Keratinocyte (primary cell): ENCODE data around the gene HNRNPLL. TPM values are rescaled to one million over a fixed set of nuclear protein-coding genes. Genes with fewer than 3 reads are reported as not detected.

ENCODE experiments used
- DNase-seq: peaks from one replicate; pipeline ENCODE4 v3.0.0-alpha.2; 2011; ENCODE audit warnings: low read depth, missing footprints, low spot score
- FAIRE-seq: peaks from 2 replicates; lab custom pipeline; 2011; peaks lifted over from hg19 to GRCh38; lab: Jason Lieb, UNC
- H2AFZ ChIP-seq: 2 replicates; pipeline ENCODE4 v1.6.0; 2012; ENCODE audit warnings: low read length, control low read depth, inconsistent platforms; ENCODE audit not compliant: control insufficient read depth
- H3K27ac ChIP-seq: 2 replicates; pipeline ENCODE4 v1.5.1; 2011; ENCODE audit warnings: low read length; ENCODE audit not compliant: control insufficient read depth, insufficient read depth
- H3K27me3 ChIP-seq: 3 replicates; pipeline ENCODE4 v1.6.0; 2011; ENCODE audit warnings: low read length; ENCODE audit not compliant: control insufficient read depth, insufficient read depth; ENCODE audit errors: extremely low read depth
- H3K36me3 ChIP-seq, 2 experiments: 2 replicates in 1 of 2; 3 replicates in 1 of 2; pipeline ENCODE4 v1.5.1; 2011; ENCODE audit warnings: low read length in 2 of 2, mild to moderate bottlenecking in 1 of 2; ENCODE audit not compliant: control insufficient read depth in 2 of 2, insufficient read depth in 2 of 2; ENCODE audit errors: extremely low read depth in 1 of 2
- H3K4me1 ChIP-seq: 3 replicates; pipeline ENCODE4 v1.5.1; 2011; ENCODE audit warnings: low read length; ENCODE audit not compliant: control insufficient read depth, insufficient read depth; ENCODE audit errors: extremely low read depth
- H3K4me2 ChIP-seq: 3 replicates; pipeline ENCODE4 v1.6.0; 2011; ENCODE audit warnings: low read depth, low read length; ENCODE audit not compliant: control insufficient read depth, insufficient read depth; ENCODE audit errors: extremely low read depth
- H3K4me3 ChIP-seq, 3 experiments: fragments of 200-600 bp in 1 of 3; sonication (generic) in 1 of 3; 2 replicates in 2 of 3; 3 replicates in 1 of 3; pipeline ENCODE4 v1.5.1; 2011 to 2016; ENCODE audit warnings: low read length in 3 of 3, mild to moderate bottlenecking in 3 of 3, control low read depth in 2 of 3, inconsistent platforms in 1 of 3, low read depth in 1 of 3, mixed read lengths in 1 of 3, mixed run types in 1 of 3, moderate library complexity in 1 of 3; ENCODE audit not compliant: control insufficient read depth in 2 of 3, insufficient read depth in 2 of 3; ENCODE audit errors: extremely low read depth in 1 of 3
- H3K79me2 ChIP-seq: 2 replicates; pipeline ENCODE4 v1.6.0; 2012; ENCODE audit warnings: low read length; ENCODE audit not compliant: control insufficient read depth, insufficient read depth
- H3K9ac ChIP-seq: 3 replicates; pipeline ENCODE4 v1.6.0; 2011; ENCODE audit warnings: low read length; ENCODE audit not compliant: control insufficient read depth, insufficient read depth; ENCODE audit errors: extremely low read depth
- H3K9me1 ChIP-seq: 3 replicates; pipeline ENCODE4 v1.6.0; 2011; ENCODE audit warnings: low read length; ENCODE audit not compliant: control insufficient read depth, insufficient read depth; ENCODE audit errors: extremely low read depth
- H3K9me3 ChIP-seq: 2 replicates; pipeline ENCODE4 v1.5.1; 2012; ENCODE audit warnings: low read depth, low read length; ENCODE audit not compliant: control insufficient read depth
- H4K20me1 ChIP-seq: 3 replicates; pipeline ENCODE4 v1.6.0; 2011; ENCODE audit warnings: low read length; ENCODE audit not compliant: control insufficient read depth, insufficient read depth; ENCODE audit errors: extremely low read depth
- CTCF ChIP-seq, 3 experiments: IDR thresholded peaks in 1 of 3; conservative IDR thresholded peaks in 1 of 3; optimal IDR thresholded peaks in 1 of 3; 2 replicates in 2 of 3; 3 replicates in 1 of 3; pipeline versions ENCODE3 to v1.5.1; 2011; ENCODE audit warnings: low read length in 3 of 3, mild to moderate bottlenecking in 3 of 3, moderate library complexity in 2 of 3, control low read depth in 1 of 3, inconsistent platforms in 1 of 3; ENCODE audit not compliant: insufficient read depth in 2 of 3; ENCODE audit errors: extremely low read depth in 1 of 3
- EZH2 ChIP-seq: IDR thresholded peaks from one replicate; pipeline ENCODE4 v1.6.1; 2012; ENCODE audit warnings: inconsistent platforms, mild to moderate bottlenecking, low read length, moderate library complexity
- dilution Hi-C: fragments of 300-500 bp; cut with MboI; formaldehyde crosslinking; loops from one replicate; pipeline ENCODE4 v1.7.0; 2020; ENCODE audit warnings: low sequenced_read_pairs; ENCODE audit not compliant: extremely low pct_ligation_motif_present
- polyA plus RNA-seq, 5 experiments: library from polyadenylated mRNA; depleted of rRNA in 3 of 5; stranded (reverse) in 3 of 5; stranded (forward) in 1 of 5; unstranded in 1 of 5; fragments of >200 nt; gene quantifications; 1 replicate in 1 of 5; 2 replicates in 3 of 5; 3 replicates in 1 of 5; pipeline versions ENCODE4 v1.2.1 to v1.2.3, GENCODE V29; 2011 to 2012; ENCODE audit warnings: missing spikeins in 2 of 5, low read depth in 1 of 5, low replicate concordance in 1 of 5

Gene HNRNPLL
- polyA plus RNA-seq, 1 donor (not counting 4 experiments of a cell fraction or from before 2014, with no cell fraction given) = 53.8 TPM

- FAIRE-seq (no peak), DNase-seq (no peak)
- Histone ChIP-seq H3K4me2 (no peak overlapping the region), H3K4me1 (no peaks in the 10 kb centered on the region), H3K9ac (no peak overlapping the region), H3K27ac (no peak overlapping the region), H3K36me3 (no peaks in the 10 kb centered on the region), H3K9me3 (no peaks in the 10 kb centered on the region), H2AFZ (no peak overlapping the region), H4K20me1 (no peaks in the 10 kb centered on the region), H3K79me2 (no peaks in the 10 kb centered on the region), H3K27me3 (no peaks in the 10 kb centered on the region), H3K4me3 (no peak overlapping the region), H3K9me1 (no peaks in the 10 kb centered on the region)
- dilution Hi-C loops = loop anchor here (25.0 kb wide), 1 partner anchor 187 kb away; no protein-coding TSS in a partner anchor
- TF ChIP-seq EZH2 = no peak
- TF ChIP-seq CTCF (optimal IDR thresholded peaks at IDR 0.05 in 1 of 3, IDR thresholded peaks at IDR 0.05 in 1 of 3, conservative IDR thresholded peaks at IDR 0.05 in 1 of 3; ENCODE audit: extremely low read depth in 1 of 3, insufficient read depth in 2 of 3, low read length in 3 of 3) = no peak
These were observed 78.1 kb downstream of the HNRNPLL start for GRCh38 chr2:38524580-38524979.

GRCh38 chr2:38523728-38524437, 78.8 kb downstream of the HNRNPLL start:
- dilution Hi-C loops = loop anchor here (25.0 kb wide), 1 partner anchor 187 kb away; no protein-coding TSS in a partner anchor
- no peak for FAIRE-seq

More at GRCh38 chr2:38523728-38524437, 78.8 kb downstream of the HNRNPLL start:
- H3K9ac ChIP-seq = no peak overlapping the region
- H3K4me2 ChIP-seq = no peak overlapping the region
- DNase-seq = no peak
- no peak overlapping the region for H2AFZ ChIP-seq
- H3K4me3 ChIP-seq = no peak overlapping the region
- H4K20me1 ChIP-seq = no peaks in the 10 kb centered on the region
- TF ChIP-seq EZH2 (no peak), CTCF (optimal IDR thresholded peaks at IDR 0.05 in 1 of 3, IDR thresholded peaks at IDR 0.05 in 1 of 3, conservative IDR thresholded peaks at IDR 0.05 in 1 of 3; ENCODE audit: extremely low read depth in 1 of 3, insufficient read depth in 2 of 3, low read length in 3 of 3) (peak in 1 of 3 experiments; percentile 9)
- no peaks in the 10 kb centered on the region for H3K79me2 ChIP-seq
- H3K4me1 ChIP-seq = no peaks in the 10 kb centered on the region
- H3K9me3 ChIP-seq = no peaks in the 10 kb centered on the region
- no peaks in the 10 kb centered on the region for H3K36me3 ChIP-seq
- no peaks in the 10 kb centered on the region for H3K27me3 ChIP-seq
- H3K27ac ChIP-seq = no peak overlapping the region
- H3K9me1 ChIP-seq = no peaks in the 10 kb centered on the region
